Neural cell (in vitro differentiated cells): ENCODE results near the gene ANKRD22. TPM values are rescaled to one million over a fixed set of nuclear protein-coding genes. Genes with fewer than 3 reads are reported as not detected.
A peak's percentile ranks its signal among the peaks of the same experiment; 100 is the strongest.

Experiments used
- H2AFZ ChIP-seq: fragments of 200-600, 300-800 bp; sonication (generic), shearing (Covaris generic); 2 replicates; pipeline ENCODE4 v1.6.0; 2014; ENCODE audit warnings: low read depth, mild to moderate bottlenecking, antibody characterized with exemption, low read length, moderate library complexity
- H3F3A ChIP-seq: fragments of 200-600 bp; shearing (Covaris generic); 2 replicates; pipeline ENCODE4 v1.6.1; 2016; ENCODE audit warnings: mild to moderate bottlenecking, moderate library complexity, mixed read lengths, antibody characterized with exemption, low read length; ENCODE audit not compliant: insufficient read depth, poor library complexity, severe bottlenecking
- H3K27ac ChIP-seq: fragments of 200-600, 300-800 bp; sonication (generic), shearing (Covaris generic); 2 replicates; pipeline ENCODE4 v1.5.1; 2014; ENCODE audit warnings: mild to moderate bottlenecking, low read length, moderate library complexity
- H3K27me3 ChIP-seq: fragments of 300-800, 200-600 bp; sonication (generic), shearing (Covaris generic); 2 replicates; pipeline ENCODE4 v1.6.0; 2014; ENCODE audit warnings: mild to moderate bottlenecking, low read depth, low read length, moderate library complexity; ENCODE audit not compliant: insufficient read depth
- H3K36me3 ChIP-seq: fragments of 300-800, 200-600 bp; sonication (generic), shearing (Covaris generic); 2 replicates; pipeline ENCODE4 v1.5.1; 2014; ENCODE audit warnings: mild to moderate bottlenecking, antibody characterized with exemption, low read length, moderate library complexity; ENCODE audit not compliant: insufficient read depth
- H3K4me2 ChIP-seq: fragments of 300-800, 200-600 bp; sonication (generic), shearing (Covaris generic); 2 replicates; pipeline ENCODE4 v1.6.0; 2014; ENCODE audit warnings: mild to moderate bottlenecking, low read length
- H3K4me3 ChIP-seq: fragments of 300-800, 200-600 bp; sonication (generic), shearing (Covaris generic); 2 replicates; pipeline ENCODE4 v1.5.1; 2014; ENCODE audit warnings: mild to moderate bottlenecking, low read length, moderate library complexity
- H3K79me2 ChIP-seq: fragments of 200-600 bp; shearing (Covaris generic); replicated peaks from 2 replicates; pipeline ENCODE4 v1.6.0; 2014; ENCODE audit warnings: mild to moderate bottlenecking, low read length, moderate library complexity; ENCODE audit not compliant: insufficient read depth
- H3K9ac ChIP-seq: fragments of 300-800, 200-600 bp; sonication (generic), shearing (Covaris generic); 2 replicates; pipeline ENCODE4 v1.6.1; 2016; ENCODE audit warnings: mild to moderate bottlenecking, low read length, mixed read lengths
- H3K9me2 ChIP-seq: fragments of 200-600 bp; shearing (Covaris generic); 2 replicates; pipeline ENCODE4 v1.6.1; 2016; ENCODE audit warnings: mild to moderate bottlenecking, low read length, mixed read lengths; ENCODE audit not compliant: insufficient read depth
- H3K9me3 ChIP-seq: fragments of 200-600, 300-800 bp; sonication (generic), shearing (Covaris generic); 2 replicates; pipeline ENCODE4 v1.6.1; 2016; ENCODE audit warnings: mild to moderate bottlenecking, mixed run types, low read length, moderate library complexity, mixed read lengths
- H4K20me1 ChIP-seq: fragments of 200-600 bp; shearing (Covaris generic); 2 replicates; pipeline ENCODE4 v1.6.1; 2016; ENCODE audit warnings: mild to moderate bottlenecking, mixed run types; ENCODE audit not compliant: insufficient read depth
- EP300 ChIP-seq: fragments of 450-650 bp; conservative IDR thresholded peaks from 2 replicates; pipeline ENCODE4 v1.6.1; 2014; ENCODE audit warnings: antibody characterized with exemption, mild to moderate bottlenecking, moderate library complexity; ENCODE audit not compliant: poor library complexity, severe bottlenecking
- EZH2 ChIP-seq: fragments of 200-600, 300-800 bp; shearing (Covaris generic), sonication (generic); IDR thresholded peaks from 2 replicates; pipeline ENCODE4 v1.6.1; 2014; ENCODE audit warnings: antibody characterized with exemption, low read length, borderline replicate concordance, mild to moderate bottlenecking; ENCODE audit not compliant: insufficient read depth, poor library complexity, severe bottlenecking
- MXI1 ChIP-seq: fragments of 450-650 bp; conservative IDR thresholded peaks from 2 replicates; pipeline ENCODE4 v1.6.1; 2014; ENCODE audit warnings: antibody characterized with exemption, mild to moderate bottlenecking; ENCODE audit not compliant: poor library complexity, severe bottlenecking
- POLR2AphosphoS5 ChIP-seq: IDR thresholded peaks from 2 replicates; pipeline ENCODE4 v1.6.1; 2012
- RAD21 ChIP-seq: fragments of 450-650 bp; conservative IDR thresholded peaks from 2 replicates; pipeline ENCODE4 v1.6.1; 2014; ENCODE audit warnings: antibody characterized with exemption, mild to moderate bottlenecking, moderate library complexity
- SMC3 ChIP-seq: fragments of 450-650 bp; conservative IDR thresholded peaks from 2 replicates; pipeline ENCODE4 v1.6.1; 2014; ENCODE audit warnings: antibody characterized with exemption, mild to moderate bottlenecking, moderate library complexity; ENCODE audit not compliant: poor library complexity
- TAF1 ChIP-seq: IDR thresholded peaks from 2 replicates; pipeline ENCODE4 v1.6.1; 2012; ENCODE audit warnings: low read depth
- polyA plus RNA-seq: library from polyadenylated mRNA; depleted of rRNA; stranded (reverse); fragments of >200 nt; gene quantifications from 2 replicates; pipeline ENCODE4 v1.2.3, GENCODE V29; 2014
- TF ChIP-seq, protein P1 (sequence below): IDR thresholded peaks from 2 replicates; pipeline ENCODE4 v1.6.1; 2012; ENCODE audit warnings: borderline replicate concordance
- TF ChIP-seq, protein P2 (sequence below): fragments of 450-650 bp; IDR thresholded peaks from 2 replicates; pipeline ENCODE4 v1.5.1; 2014; ENCODE audit warnings: antibody characterized with exemption, mild to moderate bottlenecking, moderate library complexity; ENCODE audit not compliant: poor library complexity, severe bottlenecking

ANKRD22 gene
- polyA plus RNA-seq, 1 donor from 2014 or later: 0.57 TPM

DNA sequence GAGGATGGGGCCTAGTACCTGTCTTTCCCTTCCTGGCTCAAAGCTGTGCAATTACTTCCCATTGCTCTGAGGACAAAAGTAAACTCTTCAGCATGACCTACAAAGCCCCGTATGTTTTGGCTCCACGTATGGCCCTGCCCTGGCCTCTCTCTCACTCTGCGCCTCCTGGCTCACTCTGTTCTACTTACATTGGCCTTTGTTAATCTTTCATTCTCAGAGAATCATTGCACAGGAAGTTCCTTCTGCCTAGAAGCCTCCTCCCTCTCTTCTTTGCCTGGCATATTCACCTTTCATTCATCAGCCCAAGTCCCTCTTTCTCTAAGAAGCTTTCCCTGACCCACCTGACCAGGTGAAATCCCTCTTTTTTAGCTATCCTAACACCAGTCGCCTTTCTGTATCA lies 25.3 kb downstream of the ANKRD22 start:
- Histone ChIP-seq H4K20me1 (no peaks in the 10 kb centered on the region), H3K36me3 (no peaks in the 10 kb centered on the region), H3K9me3 (no peaks in the 10 kb centered on the region), H3K9ac (no peak overlapping the region), H3K79me2 (no peaks in the 10 kb centered on the region), H3K4me2 (no peak overlapping the region), H3K27me3 (no peaks in the 10 kb centered on the region), H3F3A (no peaks in the 10 kb centered on the region), H2AFZ (no peak overlapping the region), H3K4me3 (no peak overlapping the region), H3K27ac (no peak overlapping the region), H3K9me2 (no peaks in the 10 kb centered on the region)
- TF ChIP-seq TAF1 (no peak), RAD21 (no peak), MXI1 (no peak), EZH2 (no peak)
- TF ChIP-seq, protein P1, sequence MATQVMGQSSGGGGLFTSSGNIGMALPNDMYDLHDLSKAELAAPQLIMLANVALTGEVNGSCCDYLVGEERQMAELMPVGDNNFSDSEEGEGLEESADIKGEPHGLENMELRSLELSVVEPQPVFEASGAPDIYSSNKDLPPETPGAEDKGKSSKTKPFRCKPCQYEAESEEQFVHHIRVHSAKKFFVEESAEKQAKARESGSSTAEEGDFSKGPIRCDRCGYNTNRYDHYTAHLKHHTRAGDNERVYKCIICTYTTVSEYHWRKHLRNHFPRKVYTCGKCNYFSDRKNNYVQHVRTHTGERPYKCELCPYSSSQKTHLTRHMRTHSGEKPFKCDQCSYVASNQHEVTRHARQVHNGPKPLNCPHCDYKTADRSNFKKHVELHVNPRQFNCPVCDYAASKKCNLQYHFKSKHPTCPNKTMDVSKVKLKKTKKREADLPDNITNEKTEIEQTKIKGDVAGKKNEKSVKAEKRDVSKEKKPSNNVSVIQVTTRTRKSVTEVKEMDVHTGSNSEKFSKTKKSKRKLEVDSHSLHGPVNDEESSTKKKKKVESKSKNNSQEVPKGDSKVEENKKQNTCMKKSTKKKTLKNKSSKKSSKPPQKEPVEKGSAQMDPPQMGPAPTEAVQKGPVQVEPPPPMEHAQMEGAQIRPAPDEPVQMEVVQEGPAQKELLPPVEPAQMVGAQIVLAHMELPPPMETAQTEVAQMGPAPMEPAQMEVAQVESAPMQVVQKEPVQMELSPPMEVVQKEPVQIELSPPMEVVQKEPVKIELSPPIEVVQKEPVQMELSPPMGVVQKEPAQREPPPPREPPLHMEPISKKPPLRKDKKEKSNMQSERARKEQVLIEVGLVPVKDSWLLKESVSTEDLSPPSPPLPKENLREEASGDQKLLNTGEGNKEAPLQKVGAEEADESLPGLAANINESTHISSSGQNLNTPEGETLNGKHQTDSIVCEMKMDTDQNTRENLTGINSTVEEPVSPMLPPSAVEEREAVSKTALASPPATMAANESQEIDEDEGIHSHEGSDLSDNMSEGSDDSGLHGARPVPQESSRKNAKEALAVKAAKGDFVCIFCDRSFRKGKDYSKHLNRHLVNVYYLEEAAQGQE: no peak

DNA sequence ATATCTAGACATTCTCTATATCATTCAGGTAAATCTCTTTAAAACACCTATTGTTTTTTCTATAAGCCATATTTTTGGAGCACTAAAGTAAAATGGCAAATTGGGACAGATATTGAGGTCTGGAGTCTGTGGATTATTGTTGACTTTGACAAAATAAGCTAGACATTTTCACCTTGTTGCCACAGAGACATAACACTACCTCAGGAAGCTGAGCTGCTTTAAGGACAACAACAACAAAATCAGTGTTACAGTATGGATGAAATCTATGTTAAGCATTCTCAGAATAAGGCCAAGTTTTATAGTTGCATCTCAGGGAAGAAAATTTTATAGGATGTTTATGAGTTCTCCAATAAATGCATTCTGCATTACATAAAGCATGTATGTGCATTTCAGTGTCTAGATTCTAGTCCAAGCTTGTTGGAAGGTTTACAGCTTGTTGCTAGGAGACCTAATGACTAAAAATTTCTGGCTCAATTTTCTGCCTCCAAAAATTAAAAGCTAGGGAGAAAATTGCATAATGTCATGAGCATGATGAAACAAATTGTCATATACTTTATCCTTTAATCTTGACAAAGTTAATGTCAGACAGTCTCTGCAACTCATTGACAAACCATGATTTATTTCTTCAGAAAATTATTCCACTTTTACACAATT lies 30.8 kb downstream of the ANKRD22 start:
- TF ChIP-seq TAF1: no peak
- peak; percentile 43 for TF ChIP-seq EP300
- TF ChIP-seq, protein P1: no peak
- TF ChIP-seq SMC3: no peak
- TF ChIP-seq MXI1: no peak
- no peak for TF ChIP-seq POLR2AphosphoS5
- no peak for TF ChIP-seq RAD21
- TF ChIP-seq, protein P2, sequence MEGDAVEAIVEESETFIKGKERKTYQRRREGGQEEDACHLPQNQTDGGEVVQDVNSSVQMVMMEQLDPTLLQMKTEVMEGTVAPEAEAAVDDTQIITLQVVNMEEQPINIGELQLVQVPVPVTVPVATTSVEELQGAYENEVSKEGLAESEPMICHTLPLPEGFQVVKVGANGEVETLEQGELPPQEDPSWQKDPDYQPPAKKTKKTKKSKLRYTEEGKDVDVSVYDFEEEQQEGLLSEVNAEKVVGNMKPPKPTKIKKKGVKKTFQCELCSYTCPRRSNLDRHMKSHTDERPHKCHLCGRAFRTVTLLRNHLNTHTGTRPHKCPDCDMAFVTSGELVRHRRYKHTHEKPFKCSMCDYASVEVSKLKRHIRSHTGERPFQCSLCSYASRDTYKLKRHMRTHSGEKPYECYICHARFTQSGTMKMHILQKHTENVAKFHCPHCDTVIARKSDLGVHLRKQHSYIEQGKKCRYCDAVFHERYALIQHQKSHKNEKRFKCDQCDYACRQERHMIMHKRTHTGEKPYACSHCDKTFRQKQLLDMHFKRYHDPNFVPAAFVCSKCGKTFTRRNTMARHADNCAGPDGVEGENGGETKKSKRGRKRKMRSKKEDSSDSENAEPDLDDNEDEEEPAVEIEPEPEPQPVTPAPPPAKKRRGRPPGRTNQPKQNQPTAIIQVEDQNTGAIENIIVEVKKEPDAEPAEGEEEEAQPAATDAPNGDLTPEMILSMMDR: no peak
- H3K79me2 ChIP-seq: no peaks in the 10 kb centered on the region
- peak overlapping the region; percentile 4 for H3K4me2 ChIP-seq
- no peaks in the 10 kb centered on the region for H3K9me2 ChIP-seq
- H3K36me3 ChIP-seq: no peaks in the 10 kb centered on the region
- H3K27ac ChIP-seq: peak overlapping the region; percentile 50
- no peaks in the 10 kb centered on the region for H3K9me3 ChIP-seq
- no peaks in the 10 kb centered on the region for H4K20me1 ChIP-seq
- H3F3A ChIP-seq: no peaks in the 10 kb centered on the region
- no peaks in the 10 kb centered on the region for H3K27me3 ChIP-seq
- no peak overlapping the region for H3K9ac ChIP-seq
- H2AFZ ChIP-seq: no peak overlapping the region
- peak overlapping the region; percentile 20 for H3K4me3 ChIP-seq
